ENCODE measurements around the gene GNA12. TPM values are rescaled to one million over a fixed set of nuclear protein-coding genes. Genes with fewer than 3 reads are reported as not detected.

The GNA12 gene
- polyA plus RNA-seq, 1 of the 3 experiments (the other 2 are of a cell fraction) = 64.8 TPM

DNA sequence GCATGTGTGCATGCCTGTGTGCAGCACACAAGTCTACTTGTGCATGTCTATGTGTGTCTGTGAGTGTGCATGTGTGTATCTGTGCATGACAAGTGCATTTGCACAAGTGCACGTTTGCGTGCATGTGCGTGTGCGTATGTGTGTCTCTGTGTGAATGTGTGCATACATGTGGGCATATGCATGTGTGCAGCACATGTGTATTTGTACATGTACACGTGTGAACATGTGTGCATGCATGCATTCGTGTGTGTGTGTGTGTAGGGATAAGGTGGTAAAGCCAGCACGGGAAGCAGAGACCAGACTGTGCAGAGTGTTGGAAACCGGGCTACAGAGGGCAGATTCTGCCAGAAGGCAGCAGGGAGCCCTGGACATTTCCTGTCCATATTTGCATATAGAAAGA, 35.9 kb upstream of the GNA12 start:
- Histone ChIP-seq H3K27ac (ENCODE audit: low read depth in 2 of 2, low read length in 1 of 2) (no peak overlapping the region), H3K9me3 (no peaks in the 10 kb centered on the region), H3K4me1 (ENCODE audit: control insufficient read depth in 1 of 2, insufficient read depth in 2 of 2, low read depth in 1 of 2, low read length in 1 of 2) (peaks cover 0 to 8% of the 10 kb centered on the region in 2 experiments; a peak in 1 of 4 replicates), H2AFZ (ENCODE audit: low read depth) (no peak overlapping the region), H3K9me2 (no peaks in the 10 kb centered on the region), H3K79me2 (ENCODE audit: insufficient read depth) (no peaks in the 10 kb centered on the region), H3K4me2 (no peak overlapping the region), H3K9ac (no peak overlapping the region), H3K4me3 (ENCODE audit: low read depth in 2 of 2, low read length in 1 of 2) (no peak overlapping the region), H3K36me3 (replicated peaks in 1 of 2; ENCODE audit: control insufficient read depth in 1 of 2, insufficient read depth in 2 of 2, low read length in 1 of 2) (no peaks in the 10 kb centered on the region), H3F3A (replicated peaks; ENCODE audit: insufficient read depth) (peaks cover 13% of the 10 kb centered on the region), H4K20me1 (ENCODE audit: insufficient read depth) (no peaks in the 10 kb centered on the region), H3K27me3 (ENCODE audit: insufficient read depth) (no peaks in the 10 kb centered on the region)
- DNase-seq = no peak
- WGBS (ENCODE audit: low lambda C conversion rate) = 72% methylated on average over 8 of the region's 8 CpGs
- ChIA-PET CTCF (interaction anchor here (4.2 kb wide), 1 partner anchor 15 kb away, joined by 28 read pairs; no protein-coding TSS in a partner anchor), POLR2A (no interaction called here)
- TF ChIP-seq SIN3A (IDR thresholded peaks at IDR 0.05; ENCODE audit: borderline replicate concordance, low read depth, low read length) (no peak), FOXM1 (IDR thresholded peaks at IDR 0.05; ENCODE audit: low read depth) (no peak), RAD21 (IDR thresholded peaks at IDR 0.05; ENCODE audit: low read length) (no peak), TAF1 (IDR thresholded peaks at IDR 0.05; ENCODE audit: borderline replicate concordance, low read depth, low read length) (no peak), NFIC (IDR thresholded peaks at IDR 0.05; ENCODE audit: borderline replicate concordance) (no peak), RCOR1 (IDR thresholded peaks at IDR 0.05; ENCODE audit: low read length) (no peak), FOSL2 (IDR thresholded peaks at IDR 0.05; ENCODE audit: borderline replicate concordance, low read depth) (no peak), GATA2 (CRISPR knock-in tag; IDR thresholded peaks at IDR 0.05) (no peak)
- TF ChIP-seq, protein P1, sequence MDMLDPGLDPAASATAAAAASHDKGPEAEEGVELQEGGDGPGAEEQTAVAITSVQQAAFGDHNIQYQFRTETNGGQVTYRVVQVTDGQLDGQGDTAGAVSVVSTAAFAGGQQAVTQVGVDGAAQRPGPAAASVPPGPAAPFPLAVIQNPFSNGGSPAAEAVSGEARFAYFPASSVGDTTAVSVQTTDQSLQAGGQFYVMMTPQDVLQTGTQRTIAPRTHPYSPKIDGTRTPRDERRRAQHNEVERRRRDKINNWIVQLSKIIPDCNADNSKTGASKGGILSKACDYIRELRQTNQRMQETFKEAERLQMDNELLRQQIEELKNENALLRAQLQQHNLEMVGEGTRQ (IDR thresholded peaks at IDR 0.05; ENCODE audit: borderline replicate concordance, low read depth, low read length) = no peak
- TF ChIP-seq, protein P2, sequence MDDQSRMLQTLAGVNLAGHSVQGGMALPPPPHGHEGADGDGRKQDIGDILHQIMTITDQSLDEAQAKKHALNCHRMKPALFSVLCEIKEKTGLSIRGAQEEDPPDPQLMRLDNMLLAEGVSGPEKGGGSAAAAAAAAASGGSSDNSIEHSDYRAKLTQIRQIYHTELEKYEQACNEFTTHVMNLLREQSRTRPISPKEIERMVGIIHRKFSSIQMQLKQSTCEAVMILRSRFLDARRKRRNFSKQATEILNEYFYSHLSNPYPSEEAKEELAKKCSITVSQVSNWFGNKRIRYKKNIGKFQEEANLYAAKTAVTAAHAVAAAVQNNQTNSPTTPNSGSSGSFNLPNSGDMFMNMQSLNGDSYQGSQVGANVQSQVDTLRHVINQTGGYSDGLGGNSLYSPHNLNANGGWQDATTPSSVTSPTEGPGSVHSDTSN (IDR thresholded peaks at IDR 0.05) = no peak
- TF ChIP-seq, protein P3, sequence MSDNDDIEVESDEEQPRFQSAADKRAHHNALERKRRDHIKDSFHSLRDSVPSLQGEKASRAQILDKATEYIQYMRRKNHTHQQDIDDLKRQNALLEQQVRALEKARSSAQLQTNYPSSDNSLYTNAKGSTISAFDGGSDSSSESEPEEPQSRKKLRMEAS (IDR thresholded peaks at IDR 0.05; ENCODE audit: low read depth) = no peak
- TF ChIP-seq, protein P4, sequence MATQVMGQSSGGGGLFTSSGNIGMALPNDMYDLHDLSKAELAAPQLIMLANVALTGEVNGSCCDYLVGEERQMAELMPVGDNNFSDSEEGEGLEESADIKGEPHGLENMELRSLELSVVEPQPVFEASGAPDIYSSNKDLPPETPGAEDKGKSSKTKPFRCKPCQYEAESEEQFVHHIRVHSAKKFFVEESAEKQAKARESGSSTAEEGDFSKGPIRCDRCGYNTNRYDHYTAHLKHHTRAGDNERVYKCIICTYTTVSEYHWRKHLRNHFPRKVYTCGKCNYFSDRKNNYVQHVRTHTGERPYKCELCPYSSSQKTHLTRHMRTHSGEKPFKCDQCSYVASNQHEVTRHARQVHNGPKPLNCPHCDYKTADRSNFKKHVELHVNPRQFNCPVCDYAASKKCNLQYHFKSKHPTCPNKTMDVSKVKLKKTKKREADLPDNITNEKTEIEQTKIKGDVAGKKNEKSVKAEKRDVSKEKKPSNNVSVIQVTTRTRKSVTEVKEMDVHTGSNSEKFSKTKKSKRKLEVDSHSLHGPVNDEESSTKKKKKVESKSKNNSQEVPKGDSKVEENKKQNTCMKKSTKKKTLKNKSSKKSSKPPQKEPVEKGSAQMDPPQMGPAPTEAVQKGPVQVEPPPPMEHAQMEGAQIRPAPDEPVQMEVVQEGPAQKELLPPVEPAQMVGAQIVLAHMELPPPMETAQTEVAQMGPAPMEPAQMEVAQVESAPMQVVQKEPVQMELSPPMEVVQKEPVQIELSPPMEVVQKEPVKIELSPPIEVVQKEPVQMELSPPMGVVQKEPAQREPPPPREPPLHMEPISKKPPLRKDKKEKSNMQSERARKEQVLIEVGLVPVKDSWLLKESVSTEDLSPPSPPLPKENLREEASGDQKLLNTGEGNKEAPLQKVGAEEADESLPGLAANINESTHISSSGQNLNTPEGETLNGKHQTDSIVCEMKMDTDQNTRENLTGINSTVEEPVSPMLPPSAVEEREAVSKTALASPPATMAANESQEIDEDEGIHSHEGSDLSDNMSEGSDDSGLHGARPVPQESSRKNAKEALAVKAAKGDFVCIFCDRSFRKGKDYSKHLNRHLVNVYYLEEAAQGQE (IDR thresholded peaks at IDR 0.05; ENCODE audit: low read depth, low read length) = no peak
- TF ChIP-seq, protein P5, sequence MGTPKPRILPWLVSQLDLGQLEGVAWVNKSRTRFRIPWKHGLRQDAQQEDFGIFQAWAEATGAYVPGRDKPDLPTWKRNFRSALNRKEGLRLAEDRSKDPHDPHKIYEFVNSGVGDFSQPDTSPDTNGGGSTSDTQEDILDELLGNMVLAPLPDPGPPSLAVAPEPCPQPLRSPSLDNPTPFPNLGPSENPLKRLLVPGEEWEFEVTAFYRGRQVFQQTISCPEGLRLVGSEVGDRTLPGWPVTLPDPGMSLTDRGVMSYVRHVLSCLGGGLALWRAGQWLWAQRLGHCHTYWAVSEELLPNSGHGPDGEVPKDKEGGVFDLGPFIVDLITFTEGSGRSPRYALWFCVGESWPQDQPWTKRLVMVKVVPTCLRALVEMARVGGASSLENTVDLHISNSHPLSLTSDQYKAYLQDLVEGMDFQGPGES (IDR thresholded peaks at IDR 0.05; ENCODE audit: low read depth, low read length) = no peak
